Neural cell (in vitro differentiated cells): Measurements from ENCODE around the gene P2RX1.

Experiments
- CTCF ChIP-seq: fragments of 450-650 bp; IDR thresholded peaks from 2 replicates; pipeline ENCODE4 v1.5.1; 2014; ENCODE audit warnings: antibody characterized with exemption, mild to moderate bottlenecking, moderate library complexity; ENCODE audit not compliant: poor library complexity, severe bottlenecking
- EP300 ChIP-seq: fragments of 450-650 bp; conservative IDR thresholded peaks from 2 replicates; pipeline ENCODE4 v1.6.1; 2014; ENCODE audit warnings: antibody characterized with exemption, mild to moderate bottlenecking, moderate library complexity; ENCODE audit not compliant: poor library complexity, severe bottlenecking
- EZH2 ChIP-seq: fragments of 200-600, 300-800 bp; shearing (Covaris generic), sonication (generic); IDR thresholded peaks from 2 replicates; pipeline ENCODE4 v1.6.1; 2014; ENCODE audit warnings: antibody characterized with exemption, low read length, borderline replicate concordance, mild to moderate bottlenecking; ENCODE audit not compliant: insufficient read depth, poor library complexity, severe bottlenecking
- MXI1 ChIP-seq: fragments of 450-650 bp; conservative IDR thresholded peaks from 2 replicates; pipeline ENCODE4 v1.6.1; 2014; ENCODE audit warnings: antibody characterized with exemption, mild to moderate bottlenecking; ENCODE audit not compliant: poor library complexity, severe bottlenecking
- POLR2AphosphoS5 ChIP-seq: IDR thresholded peaks from 2 replicates; pipeline ENCODE4 v1.6.1; 2012
- RAD21 ChIP-seq: fragments of 450-650 bp; conservative IDR thresholded peaks from 2 replicates; pipeline ENCODE4 v1.6.1; 2014; ENCODE audit warnings: antibody characterized with exemption, mild to moderate bottlenecking, moderate library complexity
- SMC3 ChIP-seq: fragments of 450-650 bp; conservative IDR thresholded peaks from 2 replicates; pipeline ENCODE4 v1.6.1; 2014; ENCODE audit warnings: antibody characterized with exemption, mild to moderate bottlenecking, moderate library complexity; ENCODE audit not compliant: poor library complexity
- TAF1 ChIP-seq: IDR thresholded peaks from 2 replicates; pipeline ENCODE4 v1.6.1; 2012; ENCODE audit warnings: low read depth
- TF ChIP-seq, protein P1 (sequence below): IDR thresholded peaks from 2 replicates; pipeline ENCODE4 v1.6.1; 2012; ENCODE audit warnings: borderline replicate concordance

DNA sequence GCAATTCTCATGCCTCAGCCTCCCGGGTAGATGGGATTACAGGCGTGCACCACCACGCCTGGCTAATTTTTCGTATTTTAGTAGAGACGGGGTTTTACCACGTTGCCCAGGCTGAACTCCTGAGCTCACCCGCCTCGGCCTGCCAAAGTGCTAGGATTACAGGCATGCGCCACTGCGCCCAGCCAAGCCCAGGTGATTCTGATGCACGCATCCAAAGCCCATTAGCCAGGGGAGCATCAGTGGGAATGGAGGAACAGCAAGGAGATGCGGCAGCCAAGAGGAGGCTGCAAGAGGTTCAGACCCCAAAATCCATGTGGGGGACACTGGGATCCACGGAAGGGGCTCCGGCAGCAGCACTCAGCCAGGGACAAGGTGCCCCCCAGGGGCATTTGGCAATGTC is 35.9 kb upstream of the P2RX1 start:
- no peak for TF ChIP-seq EZH2
- TF ChIP-seq CTCF = no peak
- no peak for TF ChIP-seq POLR2AphosphoS5
- no peak for TF ChIP-seq MXI1
- TF ChIP-seq EP300 = no peak
- TF ChIP-seq RAD21 = no peak
- no peak for TF ChIP-seq TAF1
- TF ChIP-seq, protein P1, sequence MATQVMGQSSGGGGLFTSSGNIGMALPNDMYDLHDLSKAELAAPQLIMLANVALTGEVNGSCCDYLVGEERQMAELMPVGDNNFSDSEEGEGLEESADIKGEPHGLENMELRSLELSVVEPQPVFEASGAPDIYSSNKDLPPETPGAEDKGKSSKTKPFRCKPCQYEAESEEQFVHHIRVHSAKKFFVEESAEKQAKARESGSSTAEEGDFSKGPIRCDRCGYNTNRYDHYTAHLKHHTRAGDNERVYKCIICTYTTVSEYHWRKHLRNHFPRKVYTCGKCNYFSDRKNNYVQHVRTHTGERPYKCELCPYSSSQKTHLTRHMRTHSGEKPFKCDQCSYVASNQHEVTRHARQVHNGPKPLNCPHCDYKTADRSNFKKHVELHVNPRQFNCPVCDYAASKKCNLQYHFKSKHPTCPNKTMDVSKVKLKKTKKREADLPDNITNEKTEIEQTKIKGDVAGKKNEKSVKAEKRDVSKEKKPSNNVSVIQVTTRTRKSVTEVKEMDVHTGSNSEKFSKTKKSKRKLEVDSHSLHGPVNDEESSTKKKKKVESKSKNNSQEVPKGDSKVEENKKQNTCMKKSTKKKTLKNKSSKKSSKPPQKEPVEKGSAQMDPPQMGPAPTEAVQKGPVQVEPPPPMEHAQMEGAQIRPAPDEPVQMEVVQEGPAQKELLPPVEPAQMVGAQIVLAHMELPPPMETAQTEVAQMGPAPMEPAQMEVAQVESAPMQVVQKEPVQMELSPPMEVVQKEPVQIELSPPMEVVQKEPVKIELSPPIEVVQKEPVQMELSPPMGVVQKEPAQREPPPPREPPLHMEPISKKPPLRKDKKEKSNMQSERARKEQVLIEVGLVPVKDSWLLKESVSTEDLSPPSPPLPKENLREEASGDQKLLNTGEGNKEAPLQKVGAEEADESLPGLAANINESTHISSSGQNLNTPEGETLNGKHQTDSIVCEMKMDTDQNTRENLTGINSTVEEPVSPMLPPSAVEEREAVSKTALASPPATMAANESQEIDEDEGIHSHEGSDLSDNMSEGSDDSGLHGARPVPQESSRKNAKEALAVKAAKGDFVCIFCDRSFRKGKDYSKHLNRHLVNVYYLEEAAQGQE = no peak
- no peak for TF ChIP-seq SMC3
